ENCODE data around the gene SPON1.
"Not testable (repeated sequence)": the region's sequence is repeated elsewhere in the genome, so short reads cannot be mapped to it uniquely, and the experiment has no call there.

SPON1 gene

GRCh38 chr11:13974631-13975030 lies 12.1 kb downstream of the SPON1 start:
- no peak overlapping the region for H2AFZ ChIP-seq (ENCODE audit: low read length)
- no peaks in the 10 kb centered on the region for H3K36me3 ChIP-seq (ENCODE audit: insufficient read depth, low read length)
- no peaks in the 10 kb centered on the region for H3K4me1 ChIP-seq (ENCODE audit: insufficient read depth, low read length, severe bottlenecking)
- no peak overlapping the region for H3K4me3 ChIP-seq (ENCODE audit: low read depth, low read length, poor library complexity, severe bottlenecking)
- H3K9me3 ChIP-seq (ENCODE audit: low read length) = no peaks in the 10 kb centered on the region
- TF ChIP-seq EZH2 (IDR thresholded peaks at IDR 0.05; ENCODE audit: borderline replicate concordance, low read length) = no peak
- TF ChIP-seq CTCF (IDR thresholded peaks at IDR 0.05; ENCODE audit: low read length) = no peak
- H3K79me2 ChIP-seq (ENCODE audit: insufficient read depth, low read length) = no peaks in the 10 kb centered on the region
- no peaks in the 10 kb centered on the region for H3K27me3 ChIP-seq (ENCODE audit: insufficient read depth, low read length)
- no peak overlapping the region for H3K4me2 ChIP-seq (ENCODE audit: low read length)
- no peaks in the 10 kb centered on the region for H4K20me1 ChIP-seq (ENCODE audit: insufficient read depth, low read length)
- H3K9me2 ChIP-seq (ENCODE audit: low read depth, low read length) = no peaks in the 10 kb centered on the region
- H3K9ac ChIP-seq (ENCODE audit: low read length) = no peak overlapping the region
- no peaks in the 10 kb centered on the region for H3F3A ChIP-seq (ENCODE audit: insufficient read depth, low read length)
- H3K27ac ChIP-seq (ENCODE audit: low read depth, low read length, poor library complexity, severe bottlenecking) = no peak overlapping the region

GRCh38 chr11:13983081-13983751 lies 20.7 kb downstream of the SPON1 start:
- H3K4me2 ChIP-seq (ENCODE audit: low read length) = no peak overlapping the region
- no peak overlapping the region for H3K4me3 ChIP-seq (ENCODE audit: low read depth, low read length, poor library complexity, severe bottlenecking)
- no peak overlapping the region for H2AFZ ChIP-seq (ENCODE audit: low read length)
- H3K9ac ChIP-seq (ENCODE audit: low read length) = no peak overlapping the region
- H3K9me3 ChIP-seq (ENCODE audit: low read length) = no peaks in the 10 kb centered on the region
- no peaks in the 10 kb centered on the region for H3K4me1 ChIP-seq (ENCODE audit: insufficient read depth, low read length, severe bottlenecking)
- TF ChIP-seq EZH2 (IDR thresholded peaks at IDR 0.05; ENCODE audit: borderline replicate concordance, low read length) = no peak
- TF ChIP-seq CTCF (IDR thresholded peaks at IDR 0.05; ENCODE audit: low read length) = no peak
- no peak overlapping the region for H3K27ac ChIP-seq (ENCODE audit: low read depth, low read length, poor library complexity, severe bottlenecking)
- no peaks in the 10 kb centered on the region for H3K79me2 ChIP-seq (ENCODE audit: insufficient read depth, low read length)
- H3F3A ChIP-seq (ENCODE audit: insufficient read depth, low read length) = no peaks in the 10 kb centered on the region
- no peaks in the 10 kb centered on the region for H3K36me3 ChIP-seq (ENCODE audit: insufficient read depth, low read length)
- H4K20me1 ChIP-seq (ENCODE audit: insufficient read depth, low read length) = no peaks in the 10 kb centered on the region
- H3K27me3 ChIP-seq (ENCODE audit: insufficient read depth, low read length) = no peaks in the 10 kb centered on the region
- H3K9me2 ChIP-seq (ENCODE audit: low read depth, low read length) = no peaks in the 10 kb centered on the region

- Histone ChIP-seq H3F3A (ENCODE audit: insufficient read depth, low read length) (no peaks in the 10 kb centered on the region), H3K36me3 (ENCODE audit: insufficient read depth, low read length) (no peaks in the 10 kb centered on the region), H3K9ac (ENCODE audit: low read length) (no peak overlapping the region), H3K4me1 (ENCODE audit: insufficient read depth, low read length, severe bottlenecking) (no peaks in the 10 kb centered on the region), H4K20me1 (ENCODE audit: insufficient read depth, low read length) (no peaks in the 10 kb centered on the region), H3K27me3 (ENCODE audit: insufficient read depth, low read length) (no peaks in the 10 kb centered on the region), H3K9me2 (ENCODE audit: low read depth, low read length) (no peaks in the 10 kb centered on the region), H3K9me3 (ENCODE audit: low read length) (no peaks in the 10 kb centered on the region), H3K4me3 (ENCODE audit: low read depth, low read length, poor library complexity, severe bottlenecking) (no peak overlapping the region), H3K27ac (ENCODE audit: low read depth, low read length, poor library complexity, severe bottlenecking) (no peak overlapping the region), H3K79me2 (ENCODE audit: insufficient read depth, low read length) (no peaks in the 10 kb centered on the region), H3K4me2 (ENCODE audit: low read length) (no peak overlapping the region), H2AFZ (ENCODE audit: low read length) (no peak overlapping the region)
- TF ChIP-seq CTCF (IDR thresholded peaks at IDR 0.05; ENCODE audit: low read length) (no peak), EZH2 (IDR thresholded peaks at IDR 0.05; ENCODE audit: borderline replicate concordance, low read length) (no peak)
Measured at GRCh38 chr11:13984616-13985450, 22.3 kb downstream of the SPON1 start.

- H3K4me3 ChIP-seq (ENCODE audit: low read depth, low read length, poor library complexity, severe bottlenecking); H3K4me1 ChIP-seq (ENCODE audit: insufficient read depth, low read length, severe bottlenecking); H3K9ac ChIP-seq (ENCODE audit: low read length); H3K79me2 ChIP-seq (ENCODE audit: insufficient read depth, low read length); H3K9me2 ChIP-seq (ENCODE audit: low read depth, low read length); H3F3A ChIP-seq (ENCODE audit: insufficient read depth, low read length); H2AFZ ChIP-seq (ENCODE audit: low read length); H3K9me3 ChIP-seq (ENCODE audit: low read length); H3K27ac ChIP-seq (ENCODE audit: low read depth, low read length, poor library complexity, severe bottlenecking); H3K36me3 ChIP-seq (ENCODE audit: insufficient read depth, low read length); H3K27me3 ChIP-seq (ENCODE audit: insufficient read depth, low read length); H4K20me1 ChIP-seq (ENCODE audit: insufficient read depth, low read length); H3K4me2 ChIP-seq (ENCODE audit: low read length): not testable (repeated sequence)
Measured at GRCh38 chr11:13986695-13987094, 24.2 kb downstream of the SPON1 start.

- H3K36me3 ChIP-seq (ENCODE audit: insufficient read depth, low read length); H3K9me3 ChIP-seq (ENCODE audit: low read length); H3K79me2 ChIP-seq (ENCODE audit: insufficient read depth, low read length); H3K9ac ChIP-seq (ENCODE audit: low read length); H3K4me2 ChIP-seq (ENCODE audit: low read length); H3K4me1 ChIP-seq (ENCODE audit: insufficient read depth, low read length, severe bottlenecking); H2AFZ ChIP-seq (ENCODE audit: low read length); H3K4me3 ChIP-seq (ENCODE audit: low read depth, low read length, poor library complexity, severe bottlenecking); H3K9me2 ChIP-seq (ENCODE audit: low read depth, low read length); H4K20me1 ChIP-seq (ENCODE audit: insufficient read depth, low read length); H3F3A ChIP-seq (ENCODE audit: insufficient read depth, low read length); H3K27ac ChIP-seq (ENCODE audit: low read depth, low read length, poor library complexity, severe bottlenecking); H3K27me3 ChIP-seq (ENCODE audit: insufficient read depth, low read length): not testable (repeated sequence)
Measured at GRCh38 chr11:13992158-13992856, 29.8 kb downstream of the SPON1 start.

Data from OCI-LY1 (cell line).